Activated T-helper 17 cell treated with anti-CD3 and anti-CD28 coated beads, Interleukin-2, amount 50 U/mL, for 72 hours (primary cell): ENCODE results near the gene TCHH. TPM values are rescaled to one million over a fixed set of nuclear protein-coding genes. Genes with fewer than 3 reads are reported as not detected.

ENCODE experiments used
- ATAC-seq: fragments of 150-1000 bp; cut with Tn5 transposase; replicated peaks from 2 replicates; pipeline ENCODE4 v1.10.0; 2021; ENCODE audit warnings: mild to moderate bottlenecking, moderate library complexity
- H3K27ac Mint-ChIP-seq: one replicate; pipeline ENCODE4 v1.8.0; 2022; ENCODE audit warnings: mixed read lengths
- H3K27me3 Mint-ChIP-seq: one replicate; pipeline ENCODE4 v1.8.0; 2022; ENCODE audit warnings: mixed read lengths
- H3K36me3 Mint-ChIP-seq: one replicate; pipeline ENCODE4 v1.8.0; 2022; ENCODE audit warnings: low read depth, mild to moderate bottlenecking, mixed read lengths
- H3K4me1 Mint-ChIP-seq: one replicate; pipeline ENCODE4 v1.8.0; 2022; ENCODE audit warnings: mixed read lengths
- H3K4me3 Mint-ChIP-seq: one replicate; pipeline ENCODE4 v1.8.0; 2022; ENCODE audit warnings: mild to moderate bottlenecking, mixed read lengths
- H3K9me3 Mint-ChIP-seq: one replicate; pipeline ENCODE4 v1.8.0; 2022; ENCODE audit warnings: mixed read lengths
- total RNA-seq, 2 donors: library from RNA; stranded (reverse); gene quantifications; one replicate each; pipeline ENCODE4 v1.2.3, GENCODE V29; 2022

The TCHH gene
- total RNA-seq, 2 donors from 2014 or later = 0.03 to 0.11 TPM

- no peaks in the 10 kb centered on the region for H3K9me3 Mint-ChIP-seq
- H3K4me1 Mint-ChIP-seq = no peaks in the 10 kb centered on the region
- H3K27me3 Mint-ChIP-seq = peaks cover 19% of the 10 kb centered on the region
- no peak overlapping the region for H3K27ac Mint-ChIP-seq
- ATAC-seq = no peak
- no peaks in the 10 kb centered on the region for H3K36me3 Mint-ChIP-seq
- H3K4me3 Mint-ChIP-seq = no peak overlapping the region
These were observed 53.3 kb downstream of the TCHH start for GRCh38 chr1:152061952-152062351.

Other genes starting within 250 kb of the TCHH start
- 10 to 100 TPM; 26.6 to 33.0 TPM for gene THEM4, start 205.9 kb downstream of the TCHH start, total RNA-seq
- gene S100A10, start 121.6 kb downstream of the TCHH start, total RNA-seq = 100 to 1,000 TPM; 181 to 377 TPM
- 100 to 1,000 TPM; 230 to 302 TPM for gene S100A11, start 78.4 kb downstream of the TCHH start, total RNA-seq
- not detected for gene TCHHL1, start 26.4 kb downstream of the TCHH start, total RNA-seq
- not detected for gene RPTN, start 43.8 kb upstream of the TCHH start, total RNA-seq
- gene HRNR, start 108.7 kb upstream of the TCHH start, total RNA-seq = not detected
- not detected for gene FLG, start 209.8 kb upstream of the TCHH start, total RNA-seq
- not detected for gene FLG2, start 244.6 kb upstream of the TCHH start, total RNA-seq